Pulmonary artery endothelial cell (primary cell): Measurements from ENCODE around the gene RAMP1. TPM values are rescaled to one million over a fixed set of nuclear protein-coding genes. Genes with fewer than 3 reads are reported as not detected.

ENCODE experiments used
- DNase-seq: peaks from one replicate; pipeline ENCODE4 v3.0.0-alpha.2; 2011; ENCODE audit warnings: low read depth, low spot score
- total RNA-seq: library from RNA; depleted of rRNA; stranded (reverse); fragments of >200 nt; gene quantifications from 2 replicates; pipeline ENCODE4 v1.2.3, GENCODE V29; 2014

RAMP1 gene
- total RNA-seq, 1 donor from 2014 or later, result not detected

GRCh38 chr2:237916296-237916695, 56.9 kb downstream of the RAMP1 start:
- DNase-seq, result no peak

DNA sequence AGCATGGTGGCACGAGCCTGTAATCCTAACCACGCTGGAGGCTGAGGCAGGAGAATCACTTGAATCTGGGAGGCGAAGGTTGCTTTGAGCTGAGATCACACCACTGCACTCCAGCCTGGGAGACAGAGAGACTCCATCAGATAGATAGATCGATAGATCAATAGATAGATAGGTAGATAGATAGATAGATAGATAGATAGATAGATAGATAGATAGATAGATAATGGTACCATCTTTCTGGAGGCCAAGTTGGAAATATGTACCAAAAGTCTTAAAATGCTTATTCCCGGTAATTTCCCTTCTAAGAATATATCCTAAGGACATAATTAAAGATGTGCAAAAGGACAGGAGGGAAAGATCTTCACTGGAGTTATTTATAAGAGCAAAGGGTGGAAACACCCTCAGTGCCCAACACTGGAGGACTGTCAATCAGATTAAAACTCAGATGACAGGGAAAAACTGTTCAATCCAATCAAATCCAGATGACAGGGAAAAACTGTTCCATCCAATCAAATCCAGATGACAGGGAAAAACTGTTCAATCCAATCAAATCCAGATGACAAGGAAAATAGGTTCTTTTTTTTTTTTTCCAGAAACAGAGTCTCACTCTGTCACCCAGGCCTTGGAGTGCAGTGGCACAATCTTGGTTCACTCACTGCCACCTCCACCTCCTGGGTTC, 58.4 kb downstream of the RAMP1 start:
- DNase-seq, result no peak

- DNase-seq, result no peak
These were observed 60.2 kb downstream of the RAMP1 start for GRCh38 chr2:237919593-237919992.

DNA sequence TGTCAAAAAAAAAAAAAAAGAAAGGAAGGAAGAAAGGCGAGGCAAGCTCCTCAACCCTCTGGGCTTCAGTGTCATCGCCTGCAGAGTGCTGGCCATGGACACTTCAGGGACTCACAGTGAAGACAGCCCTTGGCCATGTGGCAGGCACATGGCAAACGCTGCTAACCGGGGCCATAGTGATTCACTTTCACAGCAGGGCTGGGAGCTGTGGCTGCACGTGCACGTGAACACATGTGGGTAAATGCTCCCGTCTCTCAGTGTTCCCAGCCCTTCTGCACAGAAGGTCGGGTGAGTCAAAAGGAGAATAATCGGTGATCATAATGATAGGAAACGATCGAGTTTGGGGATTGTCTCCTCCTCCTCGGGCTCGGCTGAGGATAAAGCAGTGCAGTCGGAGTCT, 61.2 kb downstream of the RAMP1 start:
- DNase-seq, result no peak

DNA sequence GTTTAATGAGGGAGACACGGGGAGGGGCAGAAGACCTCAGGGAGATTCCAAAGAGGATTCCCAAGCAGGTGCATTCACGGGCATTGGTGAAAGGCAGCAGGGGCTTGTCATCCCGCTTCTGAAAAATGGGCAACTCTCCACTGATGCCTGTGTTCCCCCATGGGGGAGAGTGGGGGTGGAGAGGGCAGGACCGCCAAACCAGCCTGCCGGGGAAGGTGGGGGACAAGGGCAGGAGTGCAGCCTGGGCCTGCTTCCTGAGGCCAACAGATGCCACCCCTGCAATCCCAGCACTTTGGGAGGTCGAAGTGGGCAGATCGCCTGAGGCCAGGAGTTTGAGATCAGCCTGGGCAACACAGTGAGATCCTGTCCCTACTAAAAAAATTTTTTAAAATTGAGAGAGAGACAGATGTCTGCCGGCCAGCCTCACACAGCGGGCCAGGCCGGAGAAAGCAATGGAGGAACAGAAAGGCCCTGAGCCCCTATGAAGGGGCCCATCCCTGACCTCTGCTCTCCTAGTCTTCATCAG, 62.6 kb downstream of the RAMP1 start:
- no peak for DNase-seq

DNA sequence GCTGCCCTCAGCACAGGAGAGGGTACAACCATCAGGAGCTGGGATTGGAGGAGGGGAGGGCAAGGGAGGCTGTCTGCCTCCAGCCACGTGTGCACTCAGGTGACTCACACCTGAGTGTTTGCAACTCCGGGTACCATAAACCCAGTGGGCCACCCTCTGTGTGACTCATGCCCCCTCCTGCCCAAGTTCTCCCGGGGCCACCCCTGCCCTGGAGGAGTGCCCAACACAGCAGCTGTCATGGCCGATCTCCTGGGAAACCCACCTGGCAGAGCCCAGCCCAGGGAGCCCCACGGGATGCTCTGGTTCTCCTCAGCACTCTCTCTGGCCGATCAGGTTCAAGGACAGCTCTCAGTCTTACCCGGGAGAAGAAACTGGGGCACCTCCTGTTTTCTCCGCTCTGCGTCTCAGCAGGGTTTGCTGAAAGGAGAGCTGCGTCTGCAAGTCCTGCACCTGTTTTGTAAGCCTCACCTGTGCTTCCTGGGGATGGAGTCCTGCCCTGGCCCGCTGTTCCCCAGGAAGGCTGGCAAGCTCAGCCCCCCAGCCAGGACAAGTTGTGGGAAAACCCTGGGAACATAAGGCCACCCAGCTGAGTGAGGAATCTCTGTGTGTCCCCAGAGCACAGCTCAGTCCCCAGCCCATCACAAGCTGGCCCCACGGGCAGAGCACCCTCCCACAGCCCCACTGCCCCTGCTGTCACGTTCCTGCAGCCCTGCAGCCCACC, 63.4 kb downstream of the RAMP1 start:
- no peak for DNase-seq

DNA sequence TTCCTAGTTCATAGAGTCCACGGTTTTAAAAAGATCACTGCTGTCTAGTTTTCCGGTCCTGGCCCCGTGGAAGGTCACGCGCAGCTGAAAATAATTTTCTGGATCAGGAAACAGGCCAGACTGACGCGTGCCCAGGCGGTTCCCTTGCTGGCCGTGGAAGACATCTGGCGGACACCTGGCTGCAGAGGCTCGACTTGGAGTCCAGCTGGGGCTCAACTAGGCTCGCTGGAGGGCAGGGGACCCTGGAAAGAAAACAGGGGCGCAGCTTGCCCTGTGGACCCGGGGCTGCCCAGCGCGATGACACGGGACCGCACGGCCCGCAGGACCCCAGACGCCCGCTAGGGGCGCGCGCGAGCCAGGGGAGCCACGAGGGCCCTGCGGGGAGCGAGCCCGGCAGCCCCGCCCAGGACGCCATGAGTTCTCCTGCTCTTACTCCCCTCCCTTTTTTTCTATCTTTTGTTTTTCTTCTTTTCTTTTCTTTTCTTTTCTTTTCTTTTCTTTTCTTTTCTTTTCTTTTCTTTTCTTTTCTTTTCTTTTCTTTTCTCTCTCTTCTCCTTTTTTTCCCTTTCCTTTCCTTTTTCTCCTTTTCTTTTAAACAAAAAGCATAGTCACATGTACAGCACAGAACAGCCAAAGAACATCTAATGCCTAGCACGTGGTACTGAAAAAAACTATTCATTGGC, 64.2 kb downstream of the RAMP1 start:
- DNase-seq, result no peak

DNA sequence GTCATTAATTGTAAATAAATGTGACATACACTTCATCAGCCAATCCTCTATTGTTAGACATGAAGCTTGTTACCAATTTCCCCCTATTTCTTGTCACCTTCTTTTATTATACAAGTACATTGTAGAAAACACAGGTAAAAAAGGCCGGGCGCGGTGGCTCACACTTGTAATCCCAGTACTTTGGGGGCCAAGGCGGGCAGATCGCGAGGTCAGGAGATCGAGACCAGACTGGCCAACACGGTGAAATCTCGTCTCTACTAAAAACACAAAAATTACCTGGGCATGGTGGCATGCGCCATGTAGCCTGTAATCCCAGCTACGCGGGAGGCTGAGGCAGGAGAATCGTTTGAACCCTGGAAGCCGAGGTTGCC, 64.7 kb downstream of the RAMP1 start:
- no peak for DNase-seq

GRCh38 chr2:237927135-237927534, 67.7 kb downstream of the RAMP1 start:
- no peak for DNase-seq

DNA sequence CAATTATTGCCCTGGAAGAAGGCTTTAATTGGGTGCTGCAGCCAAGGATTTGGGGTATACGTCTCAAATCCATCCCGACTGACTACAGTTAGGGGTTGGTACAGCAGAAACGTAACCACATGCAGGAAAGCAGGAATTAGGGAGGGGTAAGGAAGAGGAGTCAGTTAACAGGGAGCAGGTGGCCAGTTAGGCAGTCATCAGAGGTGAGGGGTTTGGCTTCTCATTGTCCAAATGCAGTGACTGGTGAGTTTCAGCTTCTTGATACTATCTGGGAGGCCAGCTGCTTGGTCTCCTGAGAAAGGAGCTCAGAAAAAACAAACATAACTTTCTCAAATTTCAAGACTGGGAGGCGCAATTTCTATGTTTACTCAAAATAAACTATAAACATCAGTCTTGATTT, 68.6 kb downstream of the RAMP1 start:
- no peak for DNase-seq

DNA sequence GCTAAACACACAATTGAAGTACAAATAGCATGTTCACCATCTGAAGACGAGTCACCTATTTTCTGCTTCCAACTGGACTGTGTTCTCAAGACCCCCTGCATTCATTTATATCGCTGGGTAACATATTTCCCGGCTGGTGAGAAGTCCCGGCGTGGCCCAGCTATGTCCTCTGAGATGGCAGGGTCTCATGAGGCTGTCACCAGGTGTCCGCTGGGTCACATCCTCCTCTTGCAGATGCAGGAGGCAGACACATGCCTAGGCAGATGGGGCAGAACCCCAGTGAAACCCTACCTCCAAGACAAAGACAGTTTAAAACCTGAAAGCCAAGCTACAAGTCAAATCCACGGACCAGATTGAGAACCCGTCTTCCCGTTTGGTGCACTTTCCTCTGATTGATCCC, 70.6 kb downstream of the RAMP1 start:
- no peak for DNase-seq

DNA sequence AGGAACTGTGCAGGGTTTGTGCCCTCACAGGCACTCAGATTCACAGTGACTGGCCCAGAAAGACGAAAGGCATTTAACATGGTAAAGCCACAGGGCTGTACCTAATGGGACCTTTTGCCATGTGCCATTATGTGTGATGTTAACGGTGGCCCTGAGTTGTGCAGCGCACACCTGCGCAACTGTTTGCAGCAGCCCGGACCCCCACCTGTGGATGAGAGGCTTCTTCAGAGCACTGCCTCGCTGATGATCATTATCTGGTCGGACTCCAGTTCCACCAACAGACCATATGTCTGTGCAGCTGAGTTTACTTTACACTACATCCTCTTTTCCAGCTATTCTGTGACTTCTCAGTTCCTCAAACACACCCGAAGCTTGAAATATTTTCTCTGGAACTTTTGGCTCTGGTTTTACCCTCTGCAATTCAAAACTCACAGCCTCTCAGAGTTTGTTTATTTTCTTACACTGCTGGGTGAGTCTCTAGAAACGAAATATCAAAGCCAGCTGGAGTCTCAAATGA, 71.8 kb downstream of the RAMP1 start:
- DNase-seq, result no peak

DNA sequence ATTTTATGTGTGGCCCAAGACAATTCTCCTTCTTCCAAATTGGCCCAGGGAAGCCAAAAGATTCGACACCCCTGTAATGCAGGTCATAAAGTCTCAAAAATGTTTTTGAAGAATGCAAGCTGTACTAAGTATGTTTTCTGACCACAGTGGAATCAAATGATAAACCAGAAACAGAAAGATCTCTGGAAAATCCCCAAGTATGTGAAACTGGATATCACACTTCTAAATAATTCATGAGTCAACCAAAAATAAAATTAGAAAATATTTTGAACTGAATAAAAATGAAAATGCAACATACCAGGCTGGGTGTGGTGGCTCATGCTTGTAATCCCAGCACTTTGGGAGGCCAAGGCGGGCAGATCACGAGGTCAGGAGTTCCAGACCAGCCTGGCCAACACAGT, 73.3 kb downstream of the RAMP1 start:
- DNase-seq, result no peak

DNA sequence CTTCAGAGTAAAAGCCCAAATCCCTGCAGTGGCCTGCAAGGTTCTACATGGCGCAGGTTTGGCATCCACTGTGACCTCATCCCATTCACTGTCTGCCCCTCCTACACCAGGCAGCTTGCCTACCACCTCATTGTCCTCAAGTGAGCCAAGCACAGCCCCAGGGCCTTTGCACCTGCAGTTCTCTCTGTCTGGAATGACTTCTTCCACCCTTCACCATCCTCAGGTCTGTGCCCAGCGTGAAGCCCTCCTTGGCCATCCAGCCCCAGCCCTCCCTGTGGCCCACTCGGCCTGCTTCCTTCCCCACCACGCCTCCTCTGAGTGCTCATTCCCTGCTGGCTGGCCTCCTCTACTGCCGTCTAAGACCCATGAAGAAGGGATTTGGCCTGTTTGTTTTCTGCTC, 74.8 kb downstream of the RAMP1 start:
- DNase-seq, result no peak

- no peak for DNase-seq
These were observed 76.5 kb downstream of the RAMP1 start for GRCh38 chr2:237935740-237936452.

DNA sequence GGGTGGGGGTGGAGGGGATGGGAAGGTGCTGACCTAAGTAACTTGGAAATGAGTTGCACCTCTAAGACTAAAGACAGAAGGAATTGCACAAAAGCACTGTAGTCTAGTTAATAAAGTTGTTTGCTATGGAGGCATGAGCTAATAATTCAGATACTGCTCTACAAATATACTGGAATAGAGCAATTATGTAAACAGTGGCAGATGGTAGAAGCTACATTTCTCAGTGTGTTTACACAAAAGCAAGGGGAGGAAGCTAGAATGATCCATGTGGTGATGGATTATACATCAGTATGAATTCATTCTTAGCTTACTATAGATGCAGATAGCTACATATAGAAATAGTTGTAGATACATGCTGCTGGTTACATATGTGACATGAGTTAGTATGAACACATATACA, 79.8 kb downstream of the RAMP1 start:
- no peak for DNase-seq

DNA sequence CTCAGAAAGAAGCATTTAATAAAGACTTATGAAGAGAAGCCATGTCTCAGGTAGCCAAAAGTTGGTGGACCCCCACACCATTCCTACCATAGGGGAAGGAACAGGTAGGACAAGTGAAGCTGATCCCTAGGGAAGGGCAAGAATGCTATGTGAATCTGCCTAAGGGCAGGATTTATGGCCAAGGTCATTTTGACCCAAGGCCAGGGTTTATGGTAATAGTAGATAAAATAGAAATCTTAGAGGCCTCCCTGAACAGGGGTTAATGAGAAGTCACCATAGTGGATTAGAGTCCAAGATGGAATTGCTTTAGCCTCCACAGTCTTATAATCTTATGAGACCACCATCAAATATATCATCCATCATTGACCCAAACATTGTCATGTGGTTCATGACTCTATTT, 81.4 kb downstream of the RAMP1 start:
- no peak for DNase-seq

DNA sequence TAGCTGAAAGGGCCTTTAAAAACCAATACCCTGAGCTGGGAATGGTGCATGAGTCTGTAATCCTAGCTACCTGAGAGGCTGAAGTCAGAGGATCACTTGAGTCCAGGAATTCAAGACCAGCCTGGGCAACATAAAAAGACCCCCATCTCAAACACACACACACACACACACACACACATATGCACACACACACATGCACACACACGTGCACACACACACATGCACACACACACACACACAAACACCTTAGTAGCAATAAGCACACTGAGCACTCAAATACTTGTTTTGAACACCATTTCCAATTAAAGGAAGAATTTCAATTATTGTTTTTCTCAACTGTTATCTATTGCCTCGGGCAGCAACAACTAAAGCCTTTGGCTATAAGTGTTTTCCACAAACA, 81.8 kb downstream of the RAMP1 start:
- no peak for DNase-seq

- no peak for DNase-seq
These were observed 83.1 kb downstream of the RAMP1 start for GRCh38 chr2:237942513-237942899.

DNA sequence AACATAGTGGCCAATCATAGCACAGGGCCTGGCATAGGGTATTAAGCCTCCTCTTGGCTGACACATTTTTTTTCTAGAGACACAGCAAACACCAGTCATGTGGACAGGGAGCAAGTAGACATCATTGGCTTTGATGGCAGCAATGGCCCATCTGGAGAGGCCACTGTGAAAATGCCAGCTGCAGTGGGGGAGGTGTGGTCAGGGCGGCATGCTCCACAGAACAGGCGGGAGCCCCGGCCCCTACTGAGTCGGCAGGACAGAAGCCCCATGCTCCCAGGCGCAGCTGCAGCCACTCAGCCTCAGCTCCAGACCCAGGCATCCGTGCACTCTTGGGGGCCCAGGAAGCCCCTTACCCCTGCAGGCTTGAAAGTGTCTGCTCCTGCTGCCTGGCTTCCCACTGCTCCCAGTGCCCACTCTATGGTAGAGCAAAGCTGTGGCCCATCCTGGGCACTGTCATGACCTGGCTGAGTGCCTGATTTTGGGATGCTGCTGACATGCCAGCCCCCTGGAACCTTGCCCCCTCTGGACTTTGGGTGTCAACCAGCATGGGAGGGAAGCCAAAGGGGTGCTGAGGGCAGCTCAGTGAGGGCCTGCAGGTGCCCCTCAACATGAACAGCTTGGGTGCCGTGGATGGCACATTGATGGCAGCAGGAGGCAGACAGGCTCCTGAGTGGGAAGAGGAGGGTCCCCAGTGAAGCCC, 84.1 kb downstream of the RAMP1 start:
- DNase-seq, result no peak

DNA sequence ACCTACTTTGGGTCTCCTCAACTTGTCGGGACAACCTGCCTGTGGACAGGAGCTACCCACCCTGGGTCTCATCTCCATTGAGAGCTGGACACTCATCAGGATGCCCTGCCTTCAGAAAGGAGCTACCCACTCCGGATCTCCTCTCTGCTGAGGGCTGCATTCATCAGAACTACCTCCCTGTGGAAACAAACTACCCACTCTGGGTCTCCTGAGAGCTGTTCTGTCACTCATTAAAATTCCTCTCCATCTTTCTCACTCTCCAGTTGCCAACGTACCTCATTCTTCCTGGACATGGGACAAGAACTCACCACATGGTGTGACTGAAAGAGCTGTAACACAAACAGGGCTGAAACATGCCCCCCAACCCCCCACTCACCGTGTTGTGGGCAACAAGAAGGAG, 84.9 kb downstream of the RAMP1 start:
- no peak for DNase-seq
